Smooth muscle cell (in vitro differentiated cells): ENCODE data around the gene LAMA3. TPM values are rescaled to one million over a fixed set of nuclear protein-coding genes. Genes with fewer than 3 reads are reported as not detected.

Experiments used
- DNase-seq: peaks from one replicate; lab custom pipeline; 2025; ENCODE audit not compliant: unreplicated experiment; lab: John Stamatoyannopoulos, UW
- H2AFZ ChIP-seq: fragments of 200-600 bp; sonication (generic); 2 replicates; pipeline ENCODE4 v1.6.0; 2016; ENCODE audit warnings: antibody characterized with exemption, low read depth, mild to moderate bottlenecking
- H3F3A ChIP-seq: fragments of 200-600 bp; sonication (generic); 2 replicates; pipeline ENCODE4 v1.6.0; 2017; ENCODE audit warnings: antibody characterized with exemption, low read depth
- H3K27ac ChIP-seq: fragments of 200-600 bp; sonication (generic); 2 replicates; pipeline ENCODE4 v1.5.1; 2016; ENCODE audit warnings: low read depth, mild to moderate bottlenecking
- H3K27me3 ChIP-seq: fragments of 200-600 bp; sonication (generic); 2 replicates; pipeline ENCODE4 v1.6.1; 2016; ENCODE audit warnings: low read depth, mild to moderate bottlenecking
- H3K36me3 ChIP-seq: fragments of 200-600 bp; sonication (generic); 2 replicates; pipeline ENCODE4 v1.5.1; 2016; ENCODE audit warnings: low read depth
- H3K4me1 ChIP-seq: fragments of 200-600 bp; sonication (generic); 2 replicates; pipeline ENCODE4 v1.5.1; 2016; ENCODE audit warnings: low read depth
- H3K4me2 ChIP-seq: fragments of 200-600 bp; sonication (generic); 2 replicates; pipeline ENCODE4 v1.6.0; 2016; ENCODE audit warnings: mild to moderate bottlenecking
- H3K4me3 ChIP-seq: fragments of 200-600 bp; sonication (generic); 2 replicates; pipeline ENCODE4 v1.5.1; 2016; ENCODE audit warnings: mild to moderate bottlenecking
- H3K79me2 ChIP-seq: fragments of 200-600 bp; sonication (generic); 2 replicates; pipeline ENCODE4 v1.6.0; 2016; ENCODE audit warnings: low read depth, mild to moderate bottlenecking
- H3K9ac ChIP-seq: fragments of 200-600 bp; sonication (generic); 2 replicates; pipeline ENCODE4 v1.6.0; 2016; ENCODE audit warnings: low read depth
- H3K9me3 ChIP-seq: fragments of 200-600 bp; sonication (generic); replicated peaks from 2 replicates; pipeline ENCODE4 v1.5.1; 2016; ENCODE audit warnings: low read depth
- H4K20me1 ChIP-seq: fragments of 200-600 bp; sonication (generic); 2 replicates; pipeline ENCODE4 v1.6.0; 2016; ENCODE audit warnings: low read depth
- WGBS: methylation state at CpG from one replicate; pipeline ENCODE4 v1.1.7; 2016; ENCODE audit warnings: low lambda C conversion rate; 5-methylcytosine and 5-hydroxymethylcytosine counted together
- polyA plus RNA-seq: library from polyadenylated mRNA; unstranded; fragments of >200 nt; fragmentation: Nextera tagmentation; extraction: Ambion mirVana; gene quantifications from 2 replicates; pipeline ENCODE4 v1.2.1, GENCODE V29; 2016
- total RNA-seq: library from RNA; depleted of rRNA; stranded (reverse); fragments of >200 nt; gene quantifications from 2 replicates; pipeline ENCODE4 v1.2.3, GENCODE V29; 2014
- TF ChIP-seq, protein P1 (sequence below): fragments of 200-600 bp; sonication (generic); IDR thresholded peaks from 2 replicates; pipeline ENCODE4 v1.5.1; 2017; ENCODE audit warnings: borderline replicate concordance, mild to moderate bottlenecking, antibody characterized with exemption; ENCODE audit not compliant: insufficient read depth, poor library complexity, severe bottlenecking

Gene LAMA3
- total and polyA plus RNA-seq, 2 experiments from 2014 or later = 7.8 to 23.1 TPM

- Histone ChIP-seq H3K4me3 (no peak overlapping the region), H3K9ac (no peak overlapping the region), H3K4me1 (no peaks in the 10 kb centered on the region), H3K79me2 (no peaks in the 10 kb centered on the region), H4K20me1 (no peaks in the 10 kb centered on the region), H3K27ac (no peak overlapping the region), H3K27me3 (no peaks in the 10 kb centered on the region), H3K4me2 (no peak overlapping the region), H3K36me3 (no peaks in the 10 kb centered on the region), H2AFZ (no peak overlapping the region), H3K9me3 (no peaks in the 10 kb centered on the region), H3F3A (no peaks in the 10 kb centered on the region)
- 51% methylated on average over 3 of the region's 3 CpGs for WGBS
- TF ChIP-seq, protein P1, sequence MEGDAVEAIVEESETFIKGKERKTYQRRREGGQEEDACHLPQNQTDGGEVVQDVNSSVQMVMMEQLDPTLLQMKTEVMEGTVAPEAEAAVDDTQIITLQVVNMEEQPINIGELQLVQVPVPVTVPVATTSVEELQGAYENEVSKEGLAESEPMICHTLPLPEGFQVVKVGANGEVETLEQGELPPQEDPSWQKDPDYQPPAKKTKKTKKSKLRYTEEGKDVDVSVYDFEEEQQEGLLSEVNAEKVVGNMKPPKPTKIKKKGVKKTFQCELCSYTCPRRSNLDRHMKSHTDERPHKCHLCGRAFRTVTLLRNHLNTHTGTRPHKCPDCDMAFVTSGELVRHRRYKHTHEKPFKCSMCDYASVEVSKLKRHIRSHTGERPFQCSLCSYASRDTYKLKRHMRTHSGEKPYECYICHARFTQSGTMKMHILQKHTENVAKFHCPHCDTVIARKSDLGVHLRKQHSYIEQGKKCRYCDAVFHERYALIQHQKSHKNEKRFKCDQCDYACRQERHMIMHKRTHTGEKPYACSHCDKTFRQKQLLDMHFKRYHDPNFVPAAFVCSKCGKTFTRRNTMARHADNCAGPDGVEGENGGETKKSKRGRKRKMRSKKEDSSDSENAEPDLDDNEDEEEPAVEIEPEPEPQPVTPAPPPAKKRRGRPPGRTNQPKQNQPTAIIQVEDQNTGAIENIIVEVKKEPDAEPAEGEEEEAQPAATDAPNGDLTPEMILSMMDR = no peak
- no peak for DNase-seq
These were observed 223.1 kb downstream of the LAMA3 start for GRCh38 chr18:23912356-23912755.

GRCh38 chr18:23916338-23916737, 227.1 kb downstream of the LAMA3 start:
- Histone ChIP-seq H3K9ac (no peak overlapping the region), H3K79me2 (no peaks in the 10 kb centered on the region), H3K4me1 (no peaks in the 10 kb centered on the region), H3K27me3 (no peaks in the 10 kb centered on the region), H3K36me3 (no peaks in the 10 kb centered on the region), H4K20me1 (no peaks in the 10 kb centered on the region), H3K9me3 (no peaks in the 10 kb centered on the region), H2AFZ (no peak overlapping the region), H3K4me3 (no peak overlapping the region), H3K27ac (no peak overlapping the region), H3K4me2 (no peak overlapping the region), H3F3A (no peaks in the 10 kb centered on the region)
- no peak for DNase-seq
- TF ChIP-seq, protein P1 = no peak
- WGBS = 90% methylated on average over 4 of the region's 4 CpGs

- no peaks in the 10 kb centered on the region for H3K79me2 ChIP-seq
- no peaks in the 10 kb centered on the region for H4K20me1 ChIP-seq
- no peak overlapping the region for H3K27ac ChIP-seq
- H3F3A ChIP-seq = no peaks in the 10 kb centered on the region
- H3K9ac ChIP-seq = no peak overlapping the region
- no peak overlapping the region for H3K4me3 ChIP-seq
- TF ChIP-seq, protein P1 = peak; percentile 91
- no peak overlapping the region for H3K4me2 ChIP-seq
- H3K27me3 ChIP-seq = no peaks in the 10 kb centered on the region
- peak; percentile 24 for DNase-seq
- 36% methylated on average over 10 of the region's 10 CpGs for WGBS
- no peaks in the 10 kb centered on the region for H3K4me1 ChIP-seq
- no peaks in the 10 kb centered on the region for H3K36me3 ChIP-seq
- H3K9me3 ChIP-seq = no peaks in the 10 kb centered on the region
- no peak overlapping the region for H2AFZ ChIP-seq
These were observed 229.3 kb downstream of the LAMA3 start for GRCh38 chr18:23918395-23919032.

GRCh38 chr18:23920054-23920453, 230.8 kb downstream of the LAMA3 start:
- no peak overlapping the region for H2AFZ ChIP-seq
- WGBS = 70% methylated on average over 4 of the region's 4 CpGs
- H3K27me3 ChIP-seq = no peaks in the 10 kb centered on the region
- H4K20me1 ChIP-seq = no peaks in the 10 kb centered on the region
- no peaks in the 10 kb centered on the region for H3K9me3 ChIP-seq
- no peak overlapping the region for H3K4me2 ChIP-seq
- H3K4me1 ChIP-seq = no peaks in the 10 kb centered on the region
- H3K27ac ChIP-seq = no peak overlapping the region
- no peak for DNase-seq
- H3K9ac ChIP-seq = no peak overlapping the region
- no peaks in the 10 kb centered on the region for H3K36me3 ChIP-seq
- TF ChIP-seq, protein P1 = no peak
- no peaks in the 10 kb centered on the region for H3F3A ChIP-seq
- H3K4me3 ChIP-seq = no peak overlapping the region
- no peaks in the 10 kb centered on the region for H3K79me2 ChIP-seq
